ENCODE measurements around the gene MARCHF9.

Gene MARCHF9

DNA sequence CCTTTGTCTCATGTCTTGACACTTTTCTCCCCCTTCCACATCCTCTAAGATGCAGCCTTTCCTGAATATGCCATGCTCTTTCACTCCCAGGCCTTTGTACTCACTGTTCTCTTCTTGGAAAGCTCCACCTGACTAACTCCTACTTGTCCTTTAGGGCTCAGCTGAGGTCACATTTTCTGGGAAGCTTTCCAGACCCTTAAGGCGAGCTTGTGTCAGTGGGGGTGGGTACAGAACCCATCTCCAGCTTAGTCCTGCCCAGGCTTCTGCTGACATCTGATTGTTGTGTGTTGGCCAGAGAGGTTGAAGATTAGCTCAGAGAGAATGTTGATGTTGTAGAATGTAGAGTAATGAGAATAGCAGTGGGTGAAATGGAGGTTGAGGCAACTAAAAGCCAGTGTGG, 24.8 kb downstream of the MARCHF9 start:
- TF ChIP-seq, protein P1, sequence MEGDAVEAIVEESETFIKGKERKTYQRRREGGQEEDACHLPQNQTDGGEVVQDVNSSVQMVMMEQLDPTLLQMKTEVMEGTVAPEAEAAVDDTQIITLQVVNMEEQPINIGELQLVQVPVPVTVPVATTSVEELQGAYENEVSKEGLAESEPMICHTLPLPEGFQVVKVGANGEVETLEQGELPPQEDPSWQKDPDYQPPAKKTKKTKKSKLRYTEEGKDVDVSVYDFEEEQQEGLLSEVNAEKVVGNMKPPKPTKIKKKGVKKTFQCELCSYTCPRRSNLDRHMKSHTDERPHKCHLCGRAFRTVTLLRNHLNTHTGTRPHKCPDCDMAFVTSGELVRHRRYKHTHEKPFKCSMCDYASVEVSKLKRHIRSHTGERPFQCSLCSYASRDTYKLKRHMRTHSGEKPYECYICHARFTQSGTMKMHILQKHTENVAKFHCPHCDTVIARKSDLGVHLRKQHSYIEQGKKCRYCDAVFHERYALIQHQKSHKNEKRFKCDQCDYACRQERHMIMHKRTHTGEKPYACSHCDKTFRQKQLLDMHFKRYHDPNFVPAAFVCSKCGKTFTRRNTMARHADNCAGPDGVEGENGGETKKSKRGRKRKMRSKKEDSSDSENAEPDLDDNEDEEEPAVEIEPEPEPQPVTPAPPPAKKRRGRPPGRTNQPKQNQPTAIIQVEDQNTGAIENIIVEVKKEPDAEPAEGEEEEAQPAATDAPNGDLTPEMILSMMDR (conservative IDR thresholded peaks at IDR 0.05): no peak
- TF ChIP-seq ZFX (IDR thresholded peaks at IDR 0.05): no peak
- H3K27ac ChIP-seq: no peak overlapping the region

DNA sequence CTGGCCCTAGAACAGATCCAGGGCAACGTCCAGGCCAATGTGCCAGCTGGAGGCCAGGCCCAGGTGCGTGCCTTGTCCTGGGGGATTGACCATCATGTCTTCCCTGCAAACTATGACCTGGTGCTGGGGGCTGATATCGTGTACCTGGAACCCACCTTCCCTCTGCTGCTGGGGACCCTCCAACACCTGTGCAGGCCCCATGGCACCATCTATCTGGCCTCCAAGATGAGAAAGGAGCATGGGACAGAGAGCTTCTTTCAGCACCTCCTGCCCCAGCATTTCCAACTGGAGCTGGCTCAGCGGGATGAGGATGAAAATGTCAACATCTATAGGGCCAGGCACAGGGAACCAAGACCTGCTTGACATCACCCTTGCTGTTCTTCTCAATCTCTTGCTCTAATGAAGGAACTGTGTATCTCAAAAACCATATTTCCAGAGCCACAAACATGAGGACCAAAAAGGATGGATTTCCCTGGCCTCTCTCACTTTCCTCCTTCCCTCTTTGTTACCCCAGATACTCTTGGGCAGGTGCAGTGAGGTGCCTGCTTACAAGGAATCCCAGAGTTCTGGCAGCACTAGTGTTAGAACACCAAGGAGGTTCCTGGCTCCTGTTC, 25.5 kb downstream of the MARCHF9 start:
- TF ChIP-seq, protein P1 (conservative IDR thresholded peaks at IDR 0.05): no peak
- no peak for TF ChIP-seq ZFX (IDR thresholded peaks at IDR 0.05)
- no peak overlapping the region for H3K27ac ChIP-seq

DNA sequence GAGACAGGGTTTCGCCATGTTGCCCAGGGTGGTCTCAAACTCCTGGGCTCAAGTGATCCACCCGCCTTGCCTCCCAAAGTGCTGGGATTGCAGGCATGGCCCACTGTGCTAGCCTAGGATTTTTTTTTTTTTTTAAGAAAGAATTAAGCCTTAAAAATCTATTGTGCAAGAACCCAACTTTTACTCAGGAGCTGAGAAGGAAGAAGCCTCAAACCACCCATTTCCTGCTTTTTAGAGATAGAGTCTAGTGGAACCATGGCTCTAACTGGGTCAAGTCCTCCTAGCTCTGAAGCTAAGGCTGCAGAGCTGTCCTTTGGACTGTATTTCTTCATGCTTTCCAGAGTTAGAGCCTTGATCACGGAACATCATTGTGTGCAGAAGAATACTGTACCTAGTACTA, 26.3 kb downstream of the MARCHF9 start:
- TF ChIP-seq ZFX (IDR thresholded peaks at IDR 0.05): no peak
- TF ChIP-seq, protein P1 (conservative IDR thresholded peaks at IDR 0.05): no peak
- H3K27ac ChIP-seq: no peak overlapping the region

DNA sequence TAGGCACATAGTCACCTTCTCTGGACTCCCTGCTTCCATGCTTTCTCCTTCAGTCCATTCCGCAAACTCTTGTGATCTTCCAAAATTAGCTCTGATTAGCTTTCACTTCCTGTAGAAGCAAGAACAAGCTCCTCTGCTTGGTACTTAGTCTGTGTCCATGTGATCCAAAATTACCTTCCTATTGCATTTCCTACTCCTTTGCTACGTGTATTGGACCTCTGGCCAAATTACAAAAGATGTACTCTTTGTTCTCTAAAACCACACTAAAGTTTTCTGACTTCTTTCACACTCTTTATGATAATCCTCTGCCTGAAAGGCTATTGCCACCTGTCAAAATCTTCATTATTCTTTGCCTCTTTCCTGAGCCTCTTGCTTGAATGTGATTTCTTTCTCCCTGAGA, 26.9 kb downstream of the MARCHF9 start:
- TF ChIP-seq, protein P1 (conservative IDR thresholded peaks at IDR 0.05): no peak
- TF ChIP-seq ZFX (IDR thresholded peaks at IDR 0.05): no peak
- no peak overlapping the region for H3K27ac ChIP-seq

DNA sequence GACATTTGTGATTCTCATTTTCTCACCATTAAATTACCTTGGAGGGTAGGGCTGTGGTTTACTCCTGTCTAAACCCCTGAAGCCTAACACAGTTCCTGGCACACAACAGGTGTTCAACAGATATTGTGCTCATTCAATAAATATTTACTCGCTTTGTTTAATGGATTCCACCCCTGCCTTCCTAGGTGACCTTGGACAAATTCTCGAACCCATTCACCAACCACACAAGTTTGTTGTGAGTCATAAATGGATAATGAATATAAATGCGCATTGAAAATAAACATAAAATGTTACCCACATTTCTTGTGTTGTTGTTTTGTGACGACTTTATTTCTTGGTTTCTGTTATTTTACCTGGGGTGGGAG, 27.3 kb downstream of the MARCHF9 start:
- TF ChIP-seq, protein P1 (conservative IDR thresholded peaks at IDR 0.05): no peak
- TF ChIP-seq ZFX (IDR thresholded peaks at IDR 0.05): no peak
- peak overlapping the region; percentile 74; the same call in 1 of the 2 replicates for H3K27ac ChIP-seq

DNA sequence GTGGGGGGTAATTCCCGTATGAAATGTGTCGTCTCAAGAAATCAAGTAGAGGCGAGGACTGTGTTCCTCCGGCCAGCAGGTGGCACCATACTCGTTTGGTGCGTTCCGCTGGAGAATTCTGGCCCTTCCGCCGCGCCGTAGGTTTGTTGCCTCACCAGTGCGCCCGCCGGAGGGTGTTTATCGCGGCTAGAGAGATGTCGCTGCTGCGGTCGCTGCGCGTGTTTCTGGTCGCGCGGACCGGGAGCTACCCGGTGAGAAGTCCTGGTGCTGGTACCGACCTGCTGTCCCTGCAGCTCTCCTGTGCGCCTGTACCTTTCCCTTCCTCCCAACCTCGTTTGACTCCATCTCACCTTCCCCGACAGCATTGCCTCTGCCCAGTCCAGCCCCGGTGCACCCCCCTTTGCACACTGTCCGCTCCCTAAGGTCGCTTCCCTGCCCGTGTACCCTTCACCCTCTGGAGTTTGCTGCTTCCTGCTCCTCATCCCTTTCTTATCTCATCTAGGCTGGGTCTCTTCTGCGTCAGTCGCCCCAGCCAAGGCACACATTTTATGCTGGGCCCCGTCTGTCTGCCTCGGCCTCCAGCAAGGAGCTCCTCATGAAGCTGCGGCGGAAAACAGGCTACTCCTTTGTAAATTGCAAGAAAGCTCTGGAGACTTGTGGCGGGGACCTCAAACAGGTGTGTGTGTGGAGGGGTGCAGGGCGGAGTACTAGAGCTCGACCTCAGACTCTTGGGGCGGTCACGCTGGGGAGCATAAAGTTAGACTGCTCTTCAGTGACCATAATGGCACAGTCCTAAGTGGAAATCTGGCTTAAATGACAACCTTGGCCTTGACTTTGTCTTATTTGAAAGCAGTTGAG, 27.9 kb downstream of the MARCHF9 start, which contains the start of gene TSFM:
Gene TSFM (plus strand): TSS at position 180 of the 858 bp plus-strand sequence. CDS start 15 bp downstream, at position 195.
- TF ChIP-seq ZFX (IDR thresholded peaks at IDR 0.05): peak; percentile 38; the same call in 1 of the 2 replicates
- TF ChIP-seq, protein P1 (conservative IDR thresholded peaks at IDR 0.05): peak; percentile 97
- peak within 1 kb of the TSS; percentile 74 for H3K27ac ChIP-seq

DNA sequence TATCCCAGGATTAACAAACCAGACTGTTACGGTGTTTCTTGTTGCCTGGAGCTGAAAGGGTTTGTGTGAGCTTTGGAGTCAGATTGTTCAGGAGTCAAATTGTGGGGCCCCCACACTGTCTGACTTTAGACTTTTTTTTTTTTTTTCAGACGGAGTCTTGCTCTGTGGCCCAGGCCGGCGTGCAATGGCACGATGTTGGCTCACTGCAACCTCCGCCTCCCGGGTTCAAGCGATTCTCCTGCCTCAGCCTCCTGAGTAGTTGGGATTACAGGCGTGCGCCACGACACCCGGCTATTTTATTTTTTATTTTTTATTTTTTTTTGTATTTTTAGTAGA, 28.5 kb downstream of the MARCHF9 start:
- TF ChIP-seq ZFX (IDR thresholded peaks at IDR 0.05): no peak
- TF ChIP-seq, protein P1 (conservative IDR thresholded peaks at IDR 0.05): no peak
- peak overlapping the region; percentile 74 for H3K27ac ChIP-seq
